Activated gamma-delta T cell treated with Interleukin-2 at 50 U/mL for 16 hours (primary cell): Measurements from ENCODE around the gene DUSP6.

Experiments
- DNase-seq: peaks from one replicate; pipeline ENCODE4 v3.0.0-alpha.2; 2020

Gene DUSP6, protein sequence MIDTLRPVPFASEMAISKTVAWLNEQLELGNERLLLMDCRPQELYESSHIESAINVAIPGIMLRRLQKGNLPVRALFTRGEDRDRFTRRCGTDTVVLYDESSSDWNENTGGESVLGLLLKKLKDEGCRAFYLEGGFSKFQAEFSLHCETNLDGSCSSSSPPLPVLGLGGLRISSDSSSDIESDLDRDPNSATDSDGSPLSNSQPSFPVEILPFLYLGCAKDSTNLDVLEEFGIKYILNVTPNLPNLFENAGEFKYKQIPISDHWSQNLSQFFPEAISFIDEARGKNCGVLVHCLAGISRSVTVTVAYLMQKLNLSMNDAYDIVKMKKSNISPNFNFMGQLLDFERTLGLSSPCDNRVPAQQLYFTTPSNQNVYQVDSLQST

DNA sequence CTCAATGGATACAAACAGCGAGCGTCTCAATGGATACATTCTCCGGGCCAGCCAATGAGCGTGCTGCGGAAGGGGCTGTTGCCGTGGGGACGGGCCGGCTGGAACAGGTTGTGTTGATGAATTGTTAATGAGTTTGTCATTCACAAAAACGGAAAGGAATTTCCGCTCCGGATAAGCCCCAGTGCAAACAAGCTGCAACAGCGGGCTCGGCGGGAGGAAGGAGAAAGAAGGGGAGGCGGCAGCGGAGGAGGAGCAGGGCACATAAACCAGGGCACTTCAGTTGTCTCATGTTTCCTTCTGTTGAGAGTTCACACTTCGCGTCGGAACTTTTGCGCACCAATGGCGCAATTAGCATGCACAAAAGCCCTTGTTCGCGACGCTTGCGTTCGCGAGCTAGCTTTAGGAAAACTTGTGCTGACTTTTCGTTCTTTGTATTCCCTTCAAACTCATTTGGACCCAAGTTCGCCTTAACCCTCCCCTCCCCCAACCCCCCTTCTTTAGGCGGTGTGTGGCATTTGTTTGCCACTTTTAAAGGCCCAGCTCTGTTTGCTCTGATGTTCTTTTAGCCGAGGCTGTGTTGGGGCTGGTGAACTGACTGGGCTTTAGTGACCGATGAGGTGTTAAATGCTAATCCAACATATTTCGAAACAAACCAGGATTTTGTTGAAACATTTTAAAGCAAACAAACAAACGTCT, at the start of gene DUSP6:
Gene DUSP6, minus strand, starts transcription at position 10 of the 696 bp plus-strand sequence. CDS start 462 bp downstream, outside the sequence.
- peak; percentile 75 for DNase-seq

DNA sequence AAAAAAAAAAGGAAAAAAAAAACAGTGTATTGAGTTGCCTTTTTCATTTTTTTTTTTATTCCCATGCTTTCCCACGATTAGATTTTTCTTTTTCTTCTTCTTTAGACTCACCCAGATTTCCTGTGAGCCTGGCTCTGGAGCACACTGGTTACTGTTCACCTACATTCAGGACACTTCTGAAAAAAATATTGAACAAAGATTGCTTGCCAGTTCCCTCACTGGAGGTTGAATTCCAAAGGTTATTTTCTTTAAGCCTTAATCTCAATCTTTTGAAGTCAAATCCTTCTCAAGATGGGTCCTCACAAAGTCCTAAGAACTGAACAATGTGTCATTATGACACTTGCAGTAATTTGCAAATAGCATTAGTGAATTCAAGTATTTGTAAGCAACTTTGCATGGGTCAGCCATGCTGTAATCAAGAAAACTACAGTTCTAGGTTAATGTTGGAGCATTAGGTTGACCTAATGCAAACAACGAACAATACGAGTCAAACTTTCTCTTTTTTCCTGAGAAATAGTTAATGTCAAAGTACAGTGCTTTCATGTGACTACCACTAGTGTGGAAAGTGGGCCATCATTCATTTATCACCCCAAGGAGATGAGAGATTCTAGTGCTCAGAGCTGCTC, 49.2 kb upstream of the DUSP6 start:
- DNase-seq, result no peak

DNA sequence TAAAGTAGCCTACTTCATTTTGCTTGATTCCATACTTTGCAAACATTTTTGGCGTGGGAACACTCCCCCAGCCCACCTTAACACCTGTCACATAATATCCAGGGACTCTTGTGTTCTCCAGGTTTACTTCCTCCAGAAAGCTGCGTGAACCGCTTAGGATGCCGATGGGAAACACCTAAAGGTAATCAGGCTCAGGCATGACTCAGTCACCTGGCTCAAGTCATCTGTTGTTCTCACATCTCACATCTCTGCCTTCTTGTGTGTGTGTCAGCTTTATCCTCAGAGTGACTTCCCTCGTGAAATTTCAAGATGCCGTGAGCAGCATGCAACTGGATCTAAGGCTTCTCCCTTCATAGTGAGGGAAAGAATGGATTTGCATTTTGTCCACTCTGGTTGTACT, 48.1 kb upstream of the DUSP6 start:
- no peak for DNase-seq

DNA sequence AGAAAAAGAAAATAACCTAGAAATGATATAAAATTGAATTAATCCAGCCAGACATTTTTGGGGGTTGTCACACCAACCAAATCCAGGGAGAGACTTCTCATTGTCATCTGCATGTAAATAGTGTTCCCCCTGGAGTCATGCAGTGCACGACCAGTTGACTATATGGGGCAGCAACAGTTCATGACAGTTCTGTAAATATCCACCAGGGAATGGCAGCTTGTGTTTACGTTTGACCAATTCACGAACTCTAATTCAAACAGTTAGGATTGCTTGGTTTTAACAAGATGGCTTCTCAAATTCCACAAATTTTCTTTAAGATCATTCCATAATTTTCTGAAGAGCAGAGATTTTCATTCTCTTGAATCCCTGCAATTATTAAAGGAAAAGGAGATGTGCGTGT, 43.4 kb upstream of the DUSP6 start:
- no peak for DNase-seq

DNA sequence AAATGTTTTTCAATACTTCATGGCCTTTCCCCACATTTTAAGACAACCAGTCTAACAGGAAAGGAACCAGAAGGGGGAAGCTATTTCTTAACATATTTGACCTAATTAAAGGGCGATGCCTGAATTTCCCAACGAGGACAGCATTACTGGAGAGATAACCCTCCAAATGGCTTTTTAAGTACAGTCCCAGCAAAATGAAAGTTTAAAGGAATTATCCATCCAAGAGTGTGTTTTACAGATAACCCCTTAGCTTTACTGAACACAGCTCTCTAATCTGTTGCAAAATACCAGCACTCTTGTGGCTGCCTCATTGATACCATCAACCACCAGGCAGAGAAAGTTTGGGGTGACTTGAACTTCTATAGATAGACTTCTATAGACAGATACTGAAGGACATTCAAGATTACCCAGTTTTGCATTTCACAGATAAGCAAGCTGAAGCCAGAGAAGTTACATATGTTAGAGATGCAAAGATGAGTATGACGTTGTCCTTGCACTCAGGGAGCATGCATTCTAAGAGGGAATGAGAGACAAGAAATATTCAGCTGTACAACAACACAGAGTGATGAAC, 41.3 kb upstream of the DUSP6 start:
- DNase-seq, result no peak

DNA sequence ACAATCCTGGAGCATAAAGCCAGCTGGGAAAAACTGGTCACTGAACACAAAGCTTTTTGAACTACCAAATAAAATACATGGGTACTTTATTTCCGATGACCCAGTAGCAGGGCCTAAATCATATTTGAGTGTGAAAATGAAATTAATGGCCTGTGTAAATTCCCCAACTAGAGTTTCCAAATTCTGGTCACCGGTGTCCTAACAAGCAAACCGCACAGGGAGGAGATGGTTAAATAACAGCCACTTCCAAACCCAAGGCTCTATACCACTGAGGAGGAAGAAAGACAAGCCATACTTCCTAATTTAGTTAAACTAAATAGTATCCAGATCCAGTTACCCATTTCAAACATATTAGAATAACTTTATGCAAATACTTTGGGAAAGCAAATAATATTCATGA, 40.1 kb upstream of the DUSP6 start:
- DNase-seq, result no peak

DNA sequence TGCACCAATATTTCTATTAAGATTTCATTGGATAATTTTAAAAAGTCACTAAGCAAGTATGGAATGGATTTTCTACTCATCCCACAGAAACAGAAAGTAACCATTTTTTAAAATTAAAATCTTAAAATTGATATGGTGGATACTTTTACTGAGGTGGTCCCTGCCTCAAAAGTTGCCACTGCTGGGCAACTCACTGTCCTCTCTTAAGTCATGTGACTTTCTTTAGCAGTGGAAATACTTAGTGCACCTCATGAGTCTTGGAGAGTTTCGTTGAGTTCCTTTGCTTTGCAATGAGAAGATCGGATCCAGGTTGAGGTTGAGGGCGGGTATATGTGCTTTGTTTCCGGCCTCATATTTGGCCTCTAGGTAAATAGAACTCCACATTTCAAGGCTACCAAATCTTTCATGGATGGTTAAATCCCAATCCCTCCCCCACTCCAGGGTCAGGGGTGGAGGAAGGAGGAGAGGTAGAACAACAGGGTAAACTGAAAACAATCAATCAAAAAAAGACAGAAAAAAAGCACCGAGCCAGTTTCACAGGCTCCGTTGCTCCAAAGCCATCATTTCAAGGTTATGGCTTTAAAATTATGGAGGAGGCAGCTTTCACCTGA, 39.5 kb upstream of the DUSP6 start:
- no peak for DNase-seq

DNA sequence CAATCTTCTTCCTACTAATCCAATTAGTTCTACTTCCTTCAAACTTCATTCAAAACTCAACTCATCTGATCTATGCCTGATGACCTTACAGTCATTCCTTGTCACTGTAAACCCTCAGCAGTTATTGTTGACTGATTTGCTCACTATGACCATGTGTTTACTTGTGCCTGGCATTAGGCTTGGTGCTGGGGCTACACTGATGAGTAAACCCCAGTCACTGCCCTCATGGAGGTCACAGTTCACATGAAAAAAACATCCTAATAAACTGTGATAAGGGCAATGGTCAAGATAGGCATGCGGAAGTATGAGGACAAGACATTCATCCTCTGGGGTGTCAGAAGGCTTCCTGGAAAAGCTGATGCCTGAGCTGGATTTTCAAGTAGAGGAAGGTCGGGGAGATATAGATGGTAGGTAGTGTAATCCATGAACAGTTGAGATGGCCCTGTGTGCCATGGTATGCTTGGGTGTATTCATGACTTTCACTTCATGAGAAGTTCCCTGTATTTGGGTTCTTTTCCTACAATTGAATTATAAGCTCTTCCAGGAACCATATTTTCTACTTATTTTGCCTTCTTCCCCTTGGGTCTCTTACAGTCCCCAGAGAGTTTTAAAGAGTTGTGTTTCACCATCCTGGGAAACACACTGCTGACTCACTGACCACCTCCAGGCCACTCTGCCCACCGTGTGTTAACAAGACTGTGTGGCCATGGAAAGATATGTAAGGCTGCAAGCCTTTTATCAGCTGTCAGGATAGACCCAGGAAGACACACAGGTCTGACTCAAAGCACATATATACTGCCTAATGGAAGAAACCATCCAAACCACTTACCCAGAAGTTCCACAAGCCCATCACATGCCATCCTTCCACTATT, 38.7 kb upstream of the DUSP6 start:
- no peak for DNase-seq

DNA sequence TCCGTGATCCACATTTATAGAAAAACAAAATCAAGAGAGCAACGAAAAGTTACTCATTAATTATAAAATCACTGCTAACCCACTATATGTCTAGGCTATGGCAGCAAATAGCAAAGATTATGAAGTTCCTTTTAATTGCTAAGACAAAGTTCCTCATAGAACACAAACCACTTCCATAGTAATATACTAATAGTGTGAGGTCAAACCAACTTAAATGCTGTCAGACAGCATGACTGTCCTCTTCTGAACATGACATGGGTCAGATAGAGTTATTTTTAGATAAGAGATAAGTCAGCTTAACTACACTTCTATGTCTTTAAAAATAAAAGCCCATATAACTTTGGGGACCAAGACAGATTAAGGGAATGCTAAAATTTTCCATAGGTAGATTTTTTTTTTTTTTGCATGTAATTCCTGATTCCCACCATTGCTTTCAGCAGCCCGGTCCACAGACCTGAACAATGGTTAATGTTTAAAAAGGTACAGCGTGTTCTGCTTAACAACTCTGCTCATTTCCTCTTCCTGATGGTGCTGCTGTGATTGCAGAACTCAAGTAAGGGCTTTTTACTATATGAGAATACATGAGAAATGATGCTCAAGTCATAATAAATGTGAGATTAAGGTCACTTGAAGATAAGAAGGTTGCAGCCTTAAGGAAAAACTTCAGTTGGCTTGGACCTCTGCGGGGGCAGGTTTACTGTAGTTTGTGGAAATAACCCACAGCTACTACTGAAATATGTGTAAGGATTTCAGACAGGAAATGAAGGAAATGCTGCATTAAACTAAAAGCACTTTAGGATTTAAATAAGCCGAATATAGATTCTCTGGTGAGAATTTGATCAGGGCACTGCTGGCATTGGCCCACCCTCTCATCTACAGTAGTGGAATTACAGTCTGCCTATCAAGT, 37.7 kb upstream of the DUSP6 start:
- DNase-seq, result no peak

DNA sequence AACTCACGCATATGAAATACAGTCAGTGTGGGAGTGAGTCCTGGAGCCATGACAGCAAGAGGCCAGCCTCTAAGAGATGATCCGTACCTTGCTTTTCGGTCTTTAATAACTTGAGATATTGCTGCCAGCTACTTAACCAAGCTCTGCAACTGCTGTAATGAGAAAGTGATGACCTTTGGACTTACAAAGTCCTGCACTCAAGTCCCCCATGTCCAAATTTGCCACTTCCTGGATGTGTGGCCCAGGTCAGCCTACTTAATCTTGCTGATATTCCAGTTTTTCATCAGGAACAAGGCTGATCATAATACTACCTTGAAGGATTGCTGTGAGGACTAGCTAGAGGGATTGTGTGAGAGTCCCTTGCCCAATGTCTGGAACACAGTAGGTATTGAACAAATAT, 33.8 kb upstream of the DUSP6 start:
- DNase-seq, result no peak

DNA sequence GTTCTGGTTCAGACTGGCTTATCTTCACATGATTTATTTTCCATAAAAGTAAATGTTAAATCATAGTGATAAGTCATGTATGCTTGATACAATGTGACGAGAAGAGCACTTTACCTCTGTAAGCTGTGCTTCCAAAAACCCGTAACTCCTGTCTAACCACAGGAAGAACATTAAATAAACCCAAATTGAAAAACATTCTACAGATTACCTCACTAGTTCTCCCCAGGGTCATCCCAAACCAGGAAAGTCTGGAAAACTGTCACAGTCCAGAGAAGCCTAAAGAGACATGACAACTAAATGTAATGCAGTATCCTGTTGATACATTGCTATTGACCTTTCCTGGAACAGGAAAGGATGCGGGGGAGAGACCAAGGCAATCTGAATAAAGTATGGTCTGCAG, 32.5 kb upstream of the DUSP6 start:
- DNase-seq, result no peak

DNA sequence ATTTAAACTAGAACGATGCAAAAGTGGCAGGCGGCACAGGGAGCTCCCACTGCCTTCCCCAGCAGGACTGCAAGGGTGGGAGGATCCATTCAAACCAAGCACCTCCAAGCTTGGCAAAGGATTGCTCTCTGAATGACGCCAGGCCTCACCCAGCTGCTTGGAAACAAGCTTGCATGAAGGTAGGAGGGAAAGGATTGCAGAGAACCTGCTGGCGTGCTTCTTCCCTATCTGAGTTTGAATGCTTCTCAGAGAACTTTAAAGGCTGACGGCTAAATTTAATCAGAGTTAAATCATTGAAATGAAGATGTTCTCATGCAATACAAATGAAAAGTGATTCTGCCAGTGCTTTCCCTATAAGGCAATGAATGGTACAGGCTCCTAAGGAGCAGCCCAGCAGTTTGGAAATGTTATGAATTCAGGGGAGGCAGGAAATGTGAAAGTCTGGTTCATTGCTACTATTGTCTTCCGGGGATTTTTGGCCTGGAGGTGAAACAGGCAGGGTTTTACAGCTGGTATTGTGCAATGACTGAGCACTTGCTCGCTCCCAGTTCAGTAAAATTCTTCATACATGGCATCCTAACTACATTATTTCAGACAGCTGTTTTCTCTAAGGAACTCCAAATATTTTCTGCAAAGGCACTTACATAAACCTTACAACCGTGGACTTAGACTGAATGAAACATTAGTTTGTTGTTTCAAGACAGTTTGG, 31.9 kb upstream of the DUSP6 start:
- DNase-seq, result no peak

DNA sequence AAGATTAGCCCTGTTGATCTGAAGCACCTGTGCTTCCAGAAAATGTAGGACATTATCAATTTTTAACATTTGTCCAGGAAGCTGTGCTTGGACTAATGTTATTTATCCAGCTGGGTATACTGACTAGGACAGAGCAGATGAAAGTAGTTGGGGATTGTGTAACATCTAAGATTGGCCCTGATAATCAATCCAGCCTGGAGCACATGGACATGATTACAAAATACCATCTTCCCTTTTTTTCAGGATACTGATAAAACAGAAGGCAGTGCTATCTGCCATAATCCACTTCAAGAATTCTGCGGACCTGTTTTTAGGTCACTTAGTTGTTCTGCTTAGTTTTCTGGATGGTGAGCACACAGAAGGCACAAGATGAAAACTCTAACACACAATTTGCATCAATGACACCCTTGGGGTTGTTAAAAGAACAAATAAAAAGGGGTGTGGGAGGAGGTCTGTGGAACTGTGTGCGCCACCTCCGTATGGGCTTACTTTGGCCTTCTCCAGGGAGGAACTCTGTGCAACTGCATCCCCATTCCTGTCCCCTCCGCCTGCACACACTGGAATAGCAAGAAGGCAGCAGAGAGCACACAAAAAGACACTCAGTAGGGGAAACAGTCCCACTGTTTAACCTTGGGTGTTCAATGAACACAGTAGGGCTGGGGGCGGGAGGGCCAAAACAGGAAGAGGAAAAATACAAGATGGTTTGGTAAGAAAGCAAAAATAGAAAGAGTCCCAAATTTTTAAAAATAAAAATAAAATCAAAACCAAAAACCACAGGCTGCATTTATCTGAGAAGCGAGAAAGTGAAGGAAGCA, 31.1 kb upstream of the DUSP6 start:
- DNase-seq, result no peak

DNA sequence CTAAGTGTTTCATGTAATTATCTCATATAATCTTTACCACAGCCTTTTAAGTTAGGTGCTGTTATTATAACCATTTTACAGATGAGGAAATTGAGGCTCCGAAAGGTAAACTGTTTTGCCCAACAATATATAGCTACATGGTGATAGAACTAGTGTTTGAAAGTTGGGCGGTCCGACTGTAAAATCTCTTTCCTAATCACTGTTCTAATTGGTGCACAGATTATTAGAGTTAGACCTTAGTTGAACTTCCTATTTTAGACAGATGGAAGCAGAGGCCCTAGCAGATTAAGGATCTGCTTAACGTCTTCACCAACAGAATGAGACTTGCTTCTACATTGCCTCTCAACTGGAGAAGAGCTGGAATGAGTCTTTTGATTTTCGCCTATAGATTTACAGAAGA, 30.0 kb upstream of the DUSP6 start:
- no peak for DNase-seq

DNA sequence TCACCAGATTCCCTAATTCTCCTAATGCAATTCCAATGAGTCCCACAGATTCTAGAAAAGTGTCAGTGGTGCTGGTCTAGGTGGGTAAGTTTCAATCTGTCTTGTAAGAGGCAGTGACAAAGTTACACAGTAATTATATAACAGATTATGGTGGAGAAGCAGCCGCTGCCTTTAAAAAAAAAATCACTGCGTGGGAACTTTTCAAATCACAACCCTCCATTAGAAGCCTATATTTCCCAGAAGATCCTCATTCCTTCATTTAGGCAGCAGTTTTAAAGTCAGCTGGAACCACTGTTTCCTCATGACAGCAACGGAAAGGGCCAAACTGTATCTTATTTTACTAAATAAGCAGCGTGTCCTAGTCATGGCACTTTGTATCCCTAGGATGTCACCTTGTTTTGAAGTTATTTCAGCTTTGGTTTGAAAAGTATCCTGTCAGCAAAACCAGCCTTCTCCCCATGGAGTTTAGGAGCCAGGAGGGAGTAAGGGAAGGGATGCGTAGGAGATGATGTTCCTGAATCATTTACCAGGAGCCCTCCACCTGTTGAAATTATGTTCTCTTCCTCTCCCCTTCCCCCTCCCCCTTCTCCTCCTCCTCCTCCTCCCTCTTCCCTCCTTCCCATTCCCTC, 27.7 kb upstream of the DUSP6 start:
- DNase-seq, result no peak

DNA sequence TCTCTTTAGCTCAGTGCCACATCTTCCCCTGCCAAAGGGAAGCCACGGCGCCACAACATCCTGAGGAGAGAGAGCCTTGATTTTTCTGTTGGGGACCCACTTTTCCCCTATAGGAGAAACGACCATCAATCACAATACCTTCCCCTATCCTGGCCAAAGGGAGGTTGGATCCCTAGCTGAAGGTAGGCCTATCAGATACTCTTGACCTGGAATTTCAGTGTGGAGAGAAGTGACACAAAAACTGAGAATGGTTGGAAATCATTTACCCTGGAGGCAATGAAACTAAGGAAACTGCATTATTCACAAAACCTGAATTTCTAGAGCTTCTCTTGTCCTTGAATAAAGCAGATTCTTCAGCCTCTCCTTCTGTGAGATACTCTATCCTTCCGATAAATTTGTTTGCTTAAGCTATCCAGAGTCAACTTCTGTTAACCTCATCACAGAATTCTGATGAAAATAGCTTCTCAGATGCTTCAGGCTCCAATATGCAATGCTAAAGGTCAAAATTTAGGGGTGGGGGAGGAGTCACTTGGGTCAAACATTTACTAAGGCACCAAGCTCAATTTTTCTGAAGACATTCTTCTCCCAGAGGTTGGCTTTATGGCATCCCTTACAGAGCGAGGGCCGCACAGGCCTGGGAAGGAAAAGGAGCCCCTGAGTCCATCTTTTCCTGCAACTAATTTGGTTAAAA, 27.0 kb upstream of the DUSP6 start:
- DNase-seq, result no peak

DNA sequence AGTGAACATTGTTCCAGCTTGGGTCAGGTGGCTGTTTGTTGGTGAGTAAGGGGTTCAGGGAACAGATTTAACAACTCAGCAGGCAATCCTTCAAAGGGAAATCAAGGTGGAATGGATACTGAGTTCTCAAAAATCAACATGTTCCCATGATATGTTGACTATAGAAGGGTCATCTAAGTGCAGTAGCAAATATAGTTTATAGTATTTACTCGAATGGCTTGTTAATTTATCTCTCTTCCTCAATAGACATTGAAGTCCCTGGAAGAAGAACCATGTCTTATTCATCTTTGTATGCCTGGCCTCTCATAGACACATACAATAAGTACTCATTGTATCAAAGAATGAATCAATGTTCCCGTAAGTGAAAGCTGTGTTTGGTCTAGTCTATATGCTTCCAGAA, 24.5 kb upstream of the DUSP6 start:
- no peak for DNase-seq

DNA sequence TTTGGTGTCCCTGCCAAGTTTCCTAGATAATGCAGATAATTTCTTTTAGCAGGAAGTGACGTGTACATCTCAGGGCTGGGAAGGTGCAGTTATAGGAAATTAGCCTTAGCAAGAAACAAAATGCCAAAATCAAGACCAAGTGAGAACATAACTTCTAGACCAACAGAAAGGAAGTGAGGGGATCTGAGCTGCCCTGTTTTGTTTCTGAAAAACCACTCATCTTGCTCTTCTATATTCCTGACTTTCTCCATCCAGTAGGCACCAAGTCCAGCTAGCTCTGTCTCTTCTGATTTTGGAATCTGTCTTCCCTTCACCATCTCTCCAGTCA, 23.9 kb upstream of the DUSP6 start:
- no peak for DNase-seq
